ENCODE results near the gene FRMD1. TPM values are rescaled to one million over a fixed set of nuclear protein-coding genes. Genes with fewer than 3 reads are reported as not detected.

FRMD1 gene
- total RNA-seq, 2 experiments from 2014 or later = not detected

GRCh38 chr6:168102315-168102985 lies 23.4 kb upstream of the FRMD1 start:
- POLR2A ChIA-PET = no interaction called here

GRCh38 chr6:168101590-168102314 lies 22.7 kb upstream of the FRMD1 start:
- no peaks in the 10 kb centered on the region for H3K4me1 Mint-ChIP-seq (ENCODE audit: low read depth)
- H3K9me3 Mint-ChIP-seq = no peaks in the 10 kb centered on the region
- intact Hi-C loops (cut with DNase I, micrococcal nuclease) = no loop called here
- TF ChIP-seq CTCF (IDR thresholded peaks at IDR 0.05) = no peak
- POLR2A ChIA-PET = no interaction called here
- H3K4me3 ChIP-seq (ENCODE audit: low read length) = no peak overlapping the region
- peaks cover 51% of the 10 kb centered on the region for H3K27me3 Mint-ChIP-seq
- no peaks in the 10 kb centered on the region for H3K4me1 ChIP-seq (ENCODE audit: insufficient read depth, low read length)
- DNase-seq (no peak), ATAC-seq (ENCODE audit: poor library complexity) (no peak)
- H3K36me3 Mint-ChIP-seq (ENCODE audit: low read depth) = no peaks in the 10 kb centered on the region
- no peaks in the 10 kb centered on the region for H3K36me3 ChIP-seq (ENCODE audit: insufficient read depth, low read length)
- peaks cover 0 to 20% of the 10 kb centered on the region in 2 experiments for H3K9me3 ChIP-seq (ENCODE audit: control insufficient read depth in 1 of 2, insufficient read depth in 1 of 2, low read length in 2 of 2)
- CTCF ChIA-PET = no interaction called here
- H3K27ac Mint-ChIP-seq = no peak overlapping the region
- H3K4me3 Mint-ChIP-seq = no peak overlapping the region
- H3K27me3 ChIP-seq (ENCODE audit: control insufficient read depth in 1 of 2, insufficient read depth in 2 of 2, low read length in 2 of 2) = peaks cover 16 to 27% of the 10 kb centered on the region in 2 experiments
- no peak overlapping the region for H3K27ac ChIP-seq (ENCODE audit: low read depth in 1 of 2, low read length in 2 of 2)

More at GRCh38 chr6:168102315-168102985, 23.4 kb upstream of the FRMD1 start:
- Mint-ChIP-seq H3K4me3 (no peak overlapping the region), H3K36me3 (ENCODE audit: low read depth) (no peaks in the 10 kb centered on the region), H3K27me3 (peaks cover 51% of the 10 kb centered on the region), H3K27ac (no peak overlapping the region), H3K4me1 (ENCODE audit: low read depth) (no peaks in the 10 kb centered on the region), H3K9me3 (no peaks in the 10 kb centered on the region)
- intact Hi-C loops (cut with DNase I, micrococcal nuclease) = no loop called here
- ATAC-seq (ENCODE audit: poor library complexity) (no peak), DNase-seq (no peak)
- peaks cover 16 to 27% of the 10 kb centered on the region in 2 experiments for H3K27me3 ChIP-seq (ENCODE audit: control insufficient read depth in 1 of 2, insufficient read depth in 2 of 2, low read length in 2 of 2)
- no peak for TF ChIP-seq CTCF (IDR thresholded peaks at IDR 0.05)
- H3K27ac ChIP-seq (ENCODE audit: low read depth in 1 of 2, low read length in 2 of 2) = no peak overlapping the region
- CTCF ChIA-PET = no interaction called here
- no peaks in the 10 kb centered on the region for H3K36me3 ChIP-seq (ENCODE audit: insufficient read depth, low read length)
- no peaks in the 10 kb centered on the region for H3K4me1 ChIP-seq (ENCODE audit: insufficient read depth, low read length)
- no peak overlapping the region for H3K4me3 ChIP-seq (ENCODE audit: low read length)
- peaks cover 0 to 17% of the 10 kb centered on the region in 2 experiments for H3K9me3 ChIP-seq (ENCODE audit: control insufficient read depth in 1 of 2, insufficient read depth in 1 of 2, low read length in 2 of 2)

DNA sequence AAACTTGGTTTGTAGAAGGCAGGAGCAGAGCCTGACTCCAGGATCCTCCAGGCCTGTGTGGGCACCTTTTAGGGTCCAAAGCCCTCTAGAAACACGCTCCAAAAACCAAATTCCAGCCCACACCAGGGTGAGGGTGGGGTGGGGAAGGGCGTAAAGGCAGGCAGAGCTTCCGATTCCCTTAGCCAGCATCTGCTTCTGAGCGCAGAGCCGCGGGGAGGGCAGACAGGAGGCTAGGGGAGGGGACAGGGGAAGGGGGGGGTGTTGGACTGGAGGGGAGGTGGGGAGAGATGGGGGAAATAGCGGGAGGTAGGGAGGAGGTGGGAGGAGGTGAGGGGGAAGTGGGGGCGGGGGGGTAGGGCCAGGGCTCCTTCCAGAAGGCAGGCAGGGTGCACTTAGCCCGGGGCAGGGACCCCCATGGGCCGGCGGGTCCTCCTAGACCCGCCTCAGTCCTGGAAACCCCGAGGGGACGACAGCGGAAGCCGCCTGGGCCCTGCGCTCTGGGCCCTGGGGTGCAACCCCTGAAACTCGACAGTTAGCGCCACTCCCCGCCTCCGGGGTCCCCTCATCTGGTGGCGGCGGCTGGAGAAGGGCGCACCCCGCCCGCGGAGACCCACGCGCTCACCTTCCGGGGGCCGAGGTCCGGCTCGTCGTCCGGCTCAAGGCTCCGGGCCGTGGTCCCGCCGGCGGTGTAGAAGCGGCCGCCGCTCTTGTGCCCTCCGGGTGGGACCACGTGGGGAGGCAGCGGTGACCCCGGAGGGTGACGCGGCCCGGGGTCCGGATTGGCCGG lies 22.0 kb upstream of the FRMD1 start:
- intact Hi-C loops (cut with DNase I, micrococcal nuclease) = no loop called here

More for the DNA sequence above, 22.0 kb upstream of the FRMD1 start:
- Mint-ChIP-seq H3K27ac (no peak overlapping the region), H3K4me3 (no peak overlapping the region), H3K27me3 (peaks cover 46% of the 10 kb centered on the region), H3K9me3 (no peaks in the 10 kb centered on the region), H3K4me1 (ENCODE audit: low read depth) (no peaks in the 10 kb centered on the region), H3K36me3 (ENCODE audit: low read depth) (no peaks in the 10 kb centered on the region)
- ChIA-PET CTCF (no interaction called here), POLR2A (no interaction called here)
- Histone ChIP-seq H3K4me3 (ENCODE audit: low read length) (no peak overlapping the region), H3K4me1 (ENCODE audit: insufficient read depth, low read length) (no peaks in the 10 kb centered on the region), H3K27ac (ENCODE audit: low read depth in 1 of 2, low read length in 2 of 2) (no peak overlapping the region), H3K27me3 (ENCODE audit: control insufficient read depth in 1 of 2, insufficient read depth in 2 of 2, low read length in 2 of 2) (peaks cover 16 to 27% of the 10 kb centered on the region in 2 experiments), H3K9me3 (ENCODE audit: control insufficient read depth in 1 of 2, insufficient read depth in 1 of 2, low read length in 2 of 2) (peaks cover 0 to 21% of the 10 kb centered on the region in 2 experiments), H3K36me3 (ENCODE audit: insufficient read depth, low read length) (no peaks in the 10 kb centered on the region)
- DNase-seq = no peak
- no peak for TF ChIP-seq CTCF (IDR thresholded peaks at IDR 0.05)
- ATAC-seq (ENCODE audit: poor library complexity) = no peak

Data from CD4-positive, alpha-beta T cell (primary cell).